Left lung (tissue), 10 donors: ENCODE results near the gene ABCG2. TPM values are rescaled to one million over a fixed set of nuclear protein-coding genes. Genes with fewer than 3 reads are reported as not detected.
A peak's percentile ranks its signal among the peaks of the same experiment; 100 is the strongest.

Source experiments
- ATAC-seq: fragments of 200-7000 bp; cut with Tn5 transposase; one replicate; pipeline ENCODE4 v1.9.1; 2020; ENCODE audit warnings: moderate library complexity
- DNase-seq, 4 donors: peaks; one replicate each; pipeline ENCODE4 v3.0.0-alpha.2; 2013 to 2020
- H3K27ac ChIP-seq, 2 donors: fragments of 200-600 bp; sonication (generic) in 1 of 2; one replicate each; pipeline versions ENCODE4 v1.5.0 to v1.8.0; 2020 to 2021
- H3K27me3 ChIP-seq, 2 donors: fragments of 200-600 bp; sonication (generic) in 1 of 2; one replicate each; pipeline versions ENCODE4 v1.5.0 to v1.8.0; 2020 to 2021
- H3K36me3 ChIP-seq, 2 donors: fragments of 200-600 bp; sonication (generic) in 1 of 2; one replicate each; pipeline versions ENCODE4 v1.5.0 to v1.8.0; 2020 to 2021
- H3K4me1 ChIP-seq, 2 donors: fragments of 200-600 bp; one replicate each; pipeline ENCODE4 v1.8.0; 2021
- H3K4me3 ChIP-seq, 2 donors: fragments of 200-600 bp; sonication (generic) in 1 of 2; one replicate each; pipeline versions ENCODE4 v1.5.0 to v1.8.0; 2020 to 2021; ENCODE audit warnings: mild to moderate bottlenecking in 1 of 2
- H3K9me3 ChIP-seq, 2 donors: fragments of 200-600 bp; sonication (generic) in 1 of 2; one replicate each; pipeline versions ENCODE4 v1.5.0 to v1.8.0; 2020 to 2021
- CTCF ChIP-seq, 2 donors: fragments of 200-600 bp; sonication (generic) in 1 of 2; IDR thresholded peaks; one replicate each; pipeline versions ENCODE4 v1.5.0 to v1.8.0; 2021; ENCODE audit warnings: antibody characterized with exemption in 2 of 2
- intact Hi-C, 2 donors: fragments of 100-400 bp; cut with DNase I; formaldehyde crosslinking; loops; one replicate each; pipeline versions ENCODE4 v1.11.2 to v1.14.2; 2022
- polyA plus RNA-seq, 6 donors: library from polyadenylated mRNA; unstranded; fragments of 120-200 nt; gene quantifications; one replicate each; pipeline ENCODE4 v1.2.1, GENCODE V29; 2013; ENCODE audit not compliant: insufficient read length in 6 of 6
- total RNA-seq, 2 donors: library from RNA; stranded (reverse); fragmentation: NEBNext Ultra II Directional; extraction: Animal tissue kit (Norgen Biotek cat#: 25700); gene quantifications; one replicate each; pipeline ENCODE4 v1.2.1, GENCODE V29; 2021
- donor health status: DM: no; HTN: yes; CAD: no.
- donor health status: DM: no; HTN: no; CAD: no.

ABCG2 gene
- total and polyA plus RNA-seq, 8 donors: 5.1 to 23.5 (median 16.8) TPM

GRCh38 chr4:88185906-88186305 is 27.5 kb upstream of the ABCG2 start:
- intact Hi-C loops: no loop called here
- no peaks in the 10 kb centered on the region for H3K27me3 ChIP-seq
- H3K27ac ChIP-seq: no peak overlapping the region
- no peak overlapping the region for H3K4me3 ChIP-seq
- no peaks in the 10 kb centered on the region for H3K9me3 ChIP-seq
- TF ChIP-seq CTCF (IDR thresholded peaks at IDR 0.05): no peak
- no peaks in the 10 kb centered on the region for H3K4me1 ChIP-seq
- no peaks in the 10 kb centered on the region for H3K36me3 ChIP-seq
- ATAC-seq (no peak), DNase-seq (no peak)

GRCh38 chr4:88179261-88179660 is 20.8 kb upstream of the ABCG2 start:
- no peak overlapping the region for H3K4me3 ChIP-seq
- no peaks in the 10 kb centered on the region for H3K36me3 ChIP-seq
- H3K4me1 ChIP-seq: peaks cover 0 to 13% of the 10 kb centered on the region in 2 donors
- H3K27ac ChIP-seq: no peak overlapping the region
- no peaks in the 10 kb centered on the region for H3K27me3 ChIP-seq
- TF ChIP-seq CTCF (IDR thresholded peaks at IDR 0.05): no peak
- intact Hi-C loops: no loop called here
- ATAC-seq (no peak), DNase-seq (no peak)
- H3K9me3 ChIP-seq: no peaks in the 10 kb centered on the region

GRCh38 chr4:88178626-88179231 is 20.3 kb upstream of the ABCG2 start:
- ATAC-seq (peak; percentile 45), DNase-seq (no peak)
- no peaks in the 10 kb centered on the region for H3K27me3 ChIP-seq
- no peaks in the 10 kb centered on the region for H3K9me3 ChIP-seq
- H3K4me1 ChIP-seq: peaks cover 0 to 13% of the 10 kb centered on the region in 2 donors
- intact Hi-C loops: no loop called here
- H3K27ac ChIP-seq: no peak overlapping the region
- TF ChIP-seq CTCF (IDR thresholded peaks at IDR 0.05): no peak
- H3K4me3 ChIP-seq: no peak overlapping the region
- no peaks in the 10 kb centered on the region for H3K36me3 ChIP-seq

- peak in 2 of 4 donors; percentile 27 to 78 for DNase-seq
These were observed 19.7 kb upstream of the ABCG2 start for GRCh38 chr4:88177983-88178625.

More at GRCh38 chr4:88177983-88178625, 19.7 kb upstream of the ABCG2 start:
- no peaks in the 10 kb centered on the region for H3K9me3 ChIP-seq
- intact Hi-C loops: no loop called here
- no peak overlapping the region for H3K27ac ChIP-seq
- no peak for TF ChIP-seq CTCF (IDR thresholded peaks at IDR 0.05)
- peak; percentile 99 for ATAC-seq
- H3K27me3 ChIP-seq: no peaks in the 10 kb centered on the region
- no peak overlapping the region for H3K4me3 ChIP-seq
- H3K4me1 ChIP-seq: peaks cover 0 to 13% of the 10 kb centered on the region in 2 donors
- H3K36me3 ChIP-seq: no peaks in the 10 kb centered on the region
